DND-41 (cell line): Measurements from ENCODE around the gene DCLK2.

Experiments
- EZH2 ChIP-seq: IDR thresholded peaks from 3 replicates; pipeline ENCODE4 v1.6.1; 2012; ENCODE audit warnings: borderline replicate concordance, low read depth, mild to moderate bottlenecking, moderate library complexity, low read length, inconsistent platforms; ENCODE audit not compliant: severe bottlenecking
- TF ChIP-seq, protein P1 (sequence below): IDR thresholded peaks from 2 replicates; pipeline ENCODE4 v1.5.1; 2012; ENCODE audit warnings: borderline replicate concordance, low read length, moderate library complexity, mild to moderate bottlenecking; ENCODE audit not compliant: poor library complexity, severe bottlenecking; ENCODE audit errors: extremely low read depth

GRCh38 chr4:150033901-150034300 lies 44.3 kb upstream of the DCLK2 start:
- TF ChIP-seq, protein P1, sequence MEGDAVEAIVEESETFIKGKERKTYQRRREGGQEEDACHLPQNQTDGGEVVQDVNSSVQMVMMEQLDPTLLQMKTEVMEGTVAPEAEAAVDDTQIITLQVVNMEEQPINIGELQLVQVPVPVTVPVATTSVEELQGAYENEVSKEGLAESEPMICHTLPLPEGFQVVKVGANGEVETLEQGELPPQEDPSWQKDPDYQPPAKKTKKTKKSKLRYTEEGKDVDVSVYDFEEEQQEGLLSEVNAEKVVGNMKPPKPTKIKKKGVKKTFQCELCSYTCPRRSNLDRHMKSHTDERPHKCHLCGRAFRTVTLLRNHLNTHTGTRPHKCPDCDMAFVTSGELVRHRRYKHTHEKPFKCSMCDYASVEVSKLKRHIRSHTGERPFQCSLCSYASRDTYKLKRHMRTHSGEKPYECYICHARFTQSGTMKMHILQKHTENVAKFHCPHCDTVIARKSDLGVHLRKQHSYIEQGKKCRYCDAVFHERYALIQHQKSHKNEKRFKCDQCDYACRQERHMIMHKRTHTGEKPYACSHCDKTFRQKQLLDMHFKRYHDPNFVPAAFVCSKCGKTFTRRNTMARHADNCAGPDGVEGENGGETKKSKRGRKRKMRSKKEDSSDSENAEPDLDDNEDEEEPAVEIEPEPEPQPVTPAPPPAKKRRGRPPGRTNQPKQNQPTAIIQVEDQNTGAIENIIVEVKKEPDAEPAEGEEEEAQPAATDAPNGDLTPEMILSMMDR: no peak
- no peak for TF ChIP-seq EZH2
